ENCODE results near the gene RMND5A.

DNA sequence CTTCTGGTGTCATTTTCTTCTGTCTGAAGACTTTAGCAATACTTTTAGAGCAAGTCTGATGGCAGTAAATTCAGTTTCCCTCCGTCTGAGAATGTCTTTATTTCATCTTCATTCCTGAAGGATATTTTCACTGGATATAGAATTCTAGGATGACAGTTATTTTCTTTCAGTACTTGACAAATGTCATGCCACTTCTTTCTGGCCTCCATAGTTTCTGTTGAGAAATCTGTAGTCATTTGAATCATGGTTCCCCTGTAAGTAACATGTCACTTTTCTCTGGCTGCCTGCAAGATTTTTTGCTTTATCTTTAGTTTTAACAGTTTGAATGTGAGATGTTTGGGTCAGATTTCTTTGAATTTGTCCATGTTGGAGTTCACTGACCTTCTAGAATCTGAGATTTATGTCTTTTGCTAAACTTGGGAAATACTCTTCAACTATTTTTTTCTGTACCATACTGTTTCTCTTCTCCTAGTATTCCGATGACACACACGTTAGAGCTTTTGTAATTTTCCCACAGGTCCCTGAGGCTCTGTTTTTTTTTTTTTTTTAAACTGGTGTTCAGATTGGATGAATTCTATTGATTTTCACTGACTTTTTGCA is 30.2 kb downstream of the RMND5A start:
- no peak for TF ChIP-seq CTCF (IDR thresholded peaks at IDR 0.05)
- TF ChIP-seq POLR2AphosphoS5 (IDR thresholded peaks at IDR 0.05), result no peak
